ENCODE results near the gene ARAP1. TPM values are rescaled to one million over a fixed set of nuclear protein-coding genes. Genes with fewer than 3 reads are reported as not detected.

The ARAP1 gene
- total RNA-seq, 2 experiments from 2014 or later: 77.4 to 79.6 TPM

DNA sequence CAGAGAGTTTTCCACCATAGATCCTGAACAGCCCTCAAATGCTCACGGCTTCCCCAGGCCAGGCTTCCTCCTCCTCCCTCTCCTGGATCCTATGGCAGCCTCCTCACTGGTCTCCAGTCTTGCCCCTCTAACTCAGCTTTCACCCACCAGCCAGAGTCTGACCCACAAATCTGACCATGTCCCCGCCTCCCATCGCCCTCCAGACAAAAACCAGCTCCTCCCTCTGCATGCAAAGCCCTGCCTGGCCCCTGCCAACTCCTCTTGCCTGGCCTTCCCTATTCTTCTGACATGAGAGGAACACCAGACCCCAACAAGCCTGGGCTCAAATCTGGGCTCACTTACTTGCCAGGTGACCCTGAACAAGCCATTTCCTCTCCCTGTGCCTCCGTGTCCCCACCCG lies 45.6 kb downstream of the ARAP1 start:
- no peak overlapping the region for H3K4me3 Mint-ChIP-seq
- ChIA-PET CTCF (no interaction called here), POLR2A (no interaction called here)
- H3K27ac Mint-ChIP-seq: no peak overlapping the region
- intact Hi-C loops (cut with micrococcal nuclease): no loop called here
- no peaks in the 10 kb centered on the region for H3K4me1 Mint-ChIP-seq (ENCODE audit: low read depth)
- no peak for DNase-seq
- H3K36me3 Mint-ChIP-seq: peaks cover 27% of the 10 kb centered on the region
- H3K9me3 Mint-ChIP-seq: no peaks in the 10 kb centered on the region
- no peaks in the 10 kb centered on the region for H3K27me3 Mint-ChIP-seq

DNA sequence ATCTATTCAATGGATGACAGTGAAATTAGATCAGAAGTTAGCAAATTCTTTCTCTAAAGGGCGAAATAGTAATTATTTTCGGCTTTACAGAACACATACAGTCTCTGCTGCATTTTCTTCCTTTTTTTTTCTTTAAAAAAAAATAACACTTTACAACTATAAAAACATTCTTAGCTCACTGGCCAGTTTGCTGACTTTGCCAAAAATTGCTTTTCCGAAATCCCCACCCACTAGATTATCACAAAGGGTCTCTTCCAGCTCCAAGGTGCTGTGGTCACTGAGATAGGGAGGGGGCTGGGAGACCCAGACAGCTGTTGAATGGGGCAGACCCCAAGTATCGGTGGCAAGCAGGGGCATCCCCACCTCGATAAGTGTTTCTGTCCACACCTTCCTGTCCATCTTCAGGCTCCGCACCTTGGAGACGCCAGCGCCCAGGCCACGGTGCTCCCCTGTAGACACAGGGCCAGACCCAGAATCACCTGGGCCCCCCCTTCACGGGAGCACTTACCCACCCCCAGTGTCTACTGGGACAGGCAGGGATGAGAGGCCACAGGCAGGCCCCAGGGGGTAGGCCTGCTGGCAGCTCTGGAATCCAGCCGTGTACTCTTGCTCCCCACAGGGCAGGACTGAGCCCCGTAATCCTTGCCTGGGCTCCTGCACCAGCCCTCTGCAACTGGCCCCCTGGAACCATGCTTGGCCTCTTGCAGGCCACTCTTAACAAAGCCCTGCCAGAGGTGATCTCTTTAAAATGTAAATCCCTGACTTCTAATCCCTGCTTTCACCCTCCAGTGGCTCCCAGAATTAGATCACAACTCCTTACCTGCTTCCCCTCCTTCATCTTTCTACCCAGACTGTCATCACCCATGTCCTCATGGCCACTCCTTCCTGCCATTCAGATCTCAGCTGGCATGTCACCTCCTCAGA lies 46.5 kb downstream of the ARAP1 start:
- Mint-ChIP-seq H3K4me1 (ENCODE audit: low read depth) (no peaks in the 10 kb centered on the region), H3K27me3 (no peaks in the 10 kb centered on the region), H3K36me3 (peaks cover 29% of the 10 kb centered on the region), H3K27ac (no peak overlapping the region), H3K9me3 (no peaks in the 10 kb centered on the region), H3K4me3 (no peak overlapping the region)
- DNase-seq: no peak
- intact Hi-C loops (cut with micrococcal nuclease): no loop called here
- ChIA-PET CTCF (interaction anchor here (0.7 kb wide), 1 partner anchor 144 kb away, joined by 4 read pairs; no protein-coding TSS in a partner anchor), POLR2A (no interaction called here)

DNA sequence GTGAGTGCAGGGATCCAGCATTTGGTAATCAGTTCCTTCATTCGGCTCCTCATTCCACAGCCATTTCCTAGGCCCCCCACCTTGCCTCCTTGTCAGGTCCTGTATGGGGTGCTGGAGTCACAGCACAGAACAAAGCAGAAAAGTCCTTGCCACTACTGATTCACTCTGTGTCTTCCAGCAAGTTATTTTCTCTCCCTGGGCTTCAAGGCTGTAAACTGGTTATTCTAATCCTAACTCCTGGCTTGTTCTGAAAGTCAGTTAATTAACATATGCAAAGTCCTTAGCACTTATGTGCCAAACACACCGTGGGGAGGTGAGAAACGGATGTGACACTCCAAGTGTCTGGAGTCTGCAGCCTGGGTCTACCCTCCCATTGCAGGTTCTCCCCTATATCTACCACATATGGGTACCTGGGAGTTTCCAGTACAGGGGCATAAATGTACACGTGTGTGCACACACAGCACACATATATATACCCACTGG lies 47.4 kb downstream of the ARAP1 start:
- ChIA-PET CTCF (interaction anchor here (0.7 kb wide), 1 partner anchor 144 kb away, joined by 4 read pairs; no protein-coding TSS in a partner anchor), POLR2A (no interaction called here)
- intact Hi-C loops (cut with micrococcal nuclease): no loop called here
- Mint-ChIP-seq H3K27me3 (no peaks in the 10 kb centered on the region), H3K4me3 (no peak overlapping the region), H3K4me1 (ENCODE audit: low read depth) (no peaks in the 10 kb centered on the region), H3K27ac (no peak overlapping the region), H3K36me3 (peaks cover 34% of the 10 kb centered on the region), H3K9me3 (no peaks in the 10 kb centered on the region)
- no peak for DNase-seq

DNA sequence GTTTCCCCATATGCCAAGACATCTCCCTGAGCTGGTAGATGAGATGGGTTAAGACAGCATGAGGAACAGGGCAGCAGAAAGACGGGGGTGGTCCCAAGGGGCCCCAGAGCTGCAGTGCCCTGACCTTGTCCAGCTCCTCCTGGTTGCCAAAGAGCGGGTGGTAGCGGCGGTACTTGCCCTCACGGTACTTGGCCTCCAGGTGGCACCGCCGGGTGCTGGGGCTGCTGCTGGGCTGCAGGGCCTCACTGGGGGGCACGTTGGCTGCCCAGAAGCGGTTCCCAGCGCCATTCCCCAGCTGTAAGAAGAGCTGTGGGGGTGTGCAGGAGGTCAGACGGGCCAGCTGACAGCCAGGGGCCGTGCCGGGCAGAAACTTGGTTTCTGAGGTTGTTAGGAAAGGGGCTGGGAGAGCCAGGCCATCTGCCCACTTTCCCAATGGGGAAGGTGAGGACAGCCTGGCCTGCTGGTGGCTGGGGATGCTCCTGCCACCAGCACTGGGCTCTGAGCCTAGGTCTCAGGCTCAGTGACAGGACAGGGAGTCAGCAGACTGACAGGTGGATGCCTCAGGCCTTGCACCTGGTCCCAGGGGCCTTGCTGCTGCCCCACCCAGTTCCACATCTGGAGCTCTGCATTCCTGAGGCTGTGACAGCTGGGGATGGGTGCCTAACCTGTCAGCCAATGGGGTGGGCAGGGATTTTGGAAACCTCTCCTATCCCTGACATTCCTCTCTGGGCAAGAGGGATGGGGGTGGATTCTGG lies 48.0 kb downstream of the ARAP1 start:
- Mint-ChIP-seq H3K36me3 (peaks cover 35% of the 10 kb centered on the region), H3K4me1 (ENCODE audit: low read depth) (no peaks in the 10 kb centered on the region), H3K27me3 (no peaks in the 10 kb centered on the region), H3K27ac (no peak overlapping the region), H3K9me3 (no peaks in the 10 kb centered on the region), H3K4me3 (no peak overlapping the region)
- intact Hi-C loops (cut with micrococcal nuclease): no loop called here
- CTCF ChIA-PET: interaction anchor here (1.2 to 1.3 kb wide), 2 partner anchors 20 to 21 kb away, joined by 4 to 5 read pairs; no protein-coding TSS in a partner anchor
- DNase-seq: no peak
- POLR2A ChIA-PET: no interaction called here

DNA sequence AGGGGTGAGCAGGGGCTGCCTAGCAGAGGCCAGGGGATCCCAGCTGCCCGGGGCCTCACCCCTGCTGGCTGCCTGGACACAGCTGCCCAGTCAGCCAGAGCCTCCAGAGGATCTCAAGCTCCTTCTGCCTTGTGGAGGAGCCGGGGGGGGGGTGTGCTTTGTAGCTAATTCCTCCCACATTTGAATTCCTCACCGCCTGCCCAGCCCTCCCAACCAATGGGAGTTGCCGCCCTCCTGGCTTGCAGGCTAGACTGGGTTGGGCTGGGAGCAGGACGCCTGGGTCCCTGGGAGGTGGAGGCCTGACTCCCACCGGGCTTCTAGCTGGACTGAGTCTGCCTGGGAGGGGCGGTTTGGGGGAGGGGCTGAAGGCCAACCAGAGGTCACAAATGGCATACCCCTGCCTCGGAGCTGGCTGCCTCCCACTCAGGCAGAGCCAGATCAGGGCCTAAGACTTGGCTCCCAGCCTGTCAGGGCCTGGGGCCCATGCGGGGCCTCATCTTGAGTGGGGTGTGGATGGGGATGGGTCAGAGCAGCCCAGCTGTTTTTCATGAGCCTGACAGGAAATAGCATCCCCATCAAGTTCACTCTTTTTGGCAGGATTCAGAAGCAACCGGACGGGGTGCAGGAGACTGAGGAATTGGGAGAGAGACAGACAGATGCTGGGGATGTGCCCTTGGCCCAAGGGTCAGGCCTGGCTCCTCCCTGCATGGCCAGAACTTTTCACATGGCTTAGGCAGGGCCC lies 48.8 kb downstream of the ARAP1 start:
- no peak for DNase-seq
- Mint-ChIP-seq H3K27ac (no peak overlapping the region), H3K27me3 (no peaks in the 10 kb centered on the region), H3K9me3 (no peaks in the 10 kb centered on the region), H3K4me1 (ENCODE audit: low read depth) (no peaks in the 10 kb centered on the region), H3K36me3 (peaks cover 37% of the 10 kb centered on the region), H3K4me3 (no peak overlapping the region)
- ChIA-PET CTCF (interaction anchor here (1.2 to 1.3 kb wide), 2 partner anchors 19 to 22 kb away, joined by 4 to 5 read pairs; no protein-coding TSS in a partner anchor), POLR2A (no interaction called here)
- intact Hi-C loops (cut with micrococcal nuclease): no loop called here

DNA sequence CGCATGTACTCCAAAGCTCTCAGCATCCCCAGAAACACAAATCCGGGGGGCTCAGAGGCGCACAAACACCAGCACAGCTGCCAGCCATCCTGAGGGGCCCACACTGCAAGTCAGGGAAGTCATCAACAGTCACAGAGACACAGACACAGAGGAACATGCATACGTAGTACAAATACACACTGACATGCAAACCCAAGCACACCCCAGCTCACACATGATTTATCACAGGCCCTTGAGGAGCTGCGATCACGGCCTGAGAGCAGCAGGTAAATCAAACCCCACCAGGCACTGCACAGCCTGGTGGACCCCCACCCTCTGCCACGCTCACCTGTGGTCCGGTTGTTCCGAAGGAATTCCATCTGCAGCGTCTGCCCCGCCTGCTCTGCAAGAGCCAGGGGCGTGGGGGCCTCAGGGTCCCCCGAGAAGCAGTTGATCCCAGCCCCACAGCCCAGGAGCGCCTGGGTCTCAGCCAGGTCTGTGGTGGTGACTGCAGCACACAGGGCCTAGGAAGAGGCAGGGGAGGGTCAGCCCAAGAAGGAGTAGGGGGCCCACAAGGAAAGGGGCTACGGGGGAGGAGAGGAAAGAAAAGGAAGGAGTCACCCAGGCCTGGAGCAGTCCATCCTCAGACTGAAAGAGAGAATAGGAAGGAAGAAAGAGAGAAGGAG lies 49.5 kb downstream of the ARAP1 start:
- no peaks in the 10 kb centered on the region for H3K4me1 Mint-ChIP-seq (ENCODE audit: low read depth)
- H3K27ac Mint-ChIP-seq: no peak overlapping the region

DNA sequence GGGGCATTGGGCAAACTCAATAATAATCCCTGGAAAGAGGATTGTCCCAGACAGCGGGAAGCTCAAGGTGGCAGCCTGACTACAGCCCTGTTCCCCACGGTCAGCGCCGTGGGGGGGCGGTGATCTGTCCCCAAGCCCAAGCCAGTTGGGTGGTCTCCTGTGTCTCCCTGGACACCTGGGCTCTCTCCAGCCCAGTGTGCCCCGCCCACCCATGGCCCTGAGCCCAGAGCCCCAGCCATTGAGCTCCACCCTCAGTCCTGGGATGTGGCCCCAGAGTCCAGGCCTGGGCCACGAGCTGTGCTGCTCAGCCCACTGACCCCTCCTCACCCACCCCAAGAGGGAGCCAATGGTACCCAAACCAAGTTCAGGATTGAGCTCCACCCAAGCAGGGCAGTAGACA lies 50.1 kb downstream of the ARAP1 start:
- Mint-ChIP-seq H3K36me3 (peaks cover 37% of the 10 kb centered on the region), H3K9me3 (no peaks in the 10 kb centered on the region), H3K4me1 (ENCODE audit: low read depth) (no peaks in the 10 kb centered on the region), H3K27me3 (no peaks in the 10 kb centered on the region), H3K4me3 (no peak overlapping the region), H3K27ac (no peak overlapping the region)
- intact Hi-C loops (cut with micrococcal nuclease): no loop called here
- DNase-seq: no peak
- ChIA-PET CTCF (interaction anchor here (0.9 kb wide), 1 partner anchor 18 kb away, joined by 3 read pairs; no protein-coding TSS in a partner anchor), POLR2A (no interaction called here)

More for the DNA sequence above, 49.5 kb downstream of the ARAP1 start:
- no peak for DNase-seq
- intact Hi-C loops (cut with micrococcal nuclease): no loop called here
- no peaks in the 10 kb centered on the region for H3K9me3 Mint-ChIP-seq
- no peak overlapping the region for H3K4me3 Mint-ChIP-seq
- ChIA-PET POLR2A (no interaction called here), CTCF (interaction anchor here (0.9 to 1.2 kb wide), 2 partner anchors 19 kb away, joined by 3 to 4 read pairs; no protein-coding TSS in a partner anchor)
- H3K27me3 Mint-ChIP-seq: no peaks in the 10 kb centered on the region
- peaks cover 41% of the 10 kb centered on the region for H3K36me3 Mint-ChIP-seq

DNA sequence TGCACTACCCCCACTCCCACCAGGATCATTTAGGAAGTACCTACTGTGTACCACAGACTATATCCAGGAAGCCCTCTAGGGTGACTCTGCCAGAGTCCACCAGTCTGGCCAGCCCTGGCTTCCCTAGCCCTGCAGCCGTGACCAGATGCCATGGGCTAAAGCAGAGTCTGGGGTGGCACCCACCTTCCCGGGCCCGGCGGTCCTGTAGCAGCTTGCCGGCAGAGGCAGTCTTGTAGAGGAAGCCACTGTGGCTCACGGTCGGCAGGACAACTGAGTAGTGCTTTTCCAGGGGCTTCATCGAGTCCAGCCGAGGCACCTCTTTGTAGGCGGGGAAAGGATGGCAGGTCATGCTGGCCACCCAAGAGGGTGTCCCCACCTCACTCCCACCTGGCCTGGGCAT lies 50.7 kb downstream of the ARAP1 start:
- no peaks in the 10 kb centered on the region for H3K27me3 Mint-ChIP-seq
- ChIA-PET CTCF (no interaction called here), POLR2A (no interaction called here)
- H3K4me3 Mint-ChIP-seq: no peak overlapping the region
- H3K27ac Mint-ChIP-seq: no peak overlapping the region
- intact Hi-C loops (cut with micrococcal nuclease): no loop called here
- no peaks in the 10 kb centered on the region for H3K9me3 Mint-ChIP-seq
- DNase-seq: no peak
- peaks cover 34% of the 10 kb centered on the region for H3K36me3 Mint-ChIP-seq
- H3K4me1 Mint-ChIP-seq (ENCODE audit: low read depth): no peaks in the 10 kb centered on the region

DNA sequence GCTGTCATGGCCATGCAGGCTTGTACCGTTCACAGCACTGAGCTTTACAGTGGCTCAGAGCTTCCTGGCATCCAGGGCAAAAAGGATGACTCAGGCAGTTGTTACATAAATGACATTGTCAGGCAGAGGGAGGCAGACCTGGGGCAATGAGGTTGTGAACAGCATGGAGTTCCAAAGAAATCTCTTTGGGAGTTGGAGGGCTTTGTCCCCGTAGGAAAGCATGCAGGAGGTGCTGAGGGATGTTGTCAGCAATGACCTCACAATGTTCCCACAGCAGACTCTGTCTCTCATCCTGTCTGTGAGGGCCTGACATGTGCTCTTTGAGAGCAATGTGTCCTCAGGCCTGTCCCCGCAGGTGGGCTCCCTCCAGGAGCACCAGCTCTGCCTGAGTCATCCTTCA lies 52.1 kb downstream of the ARAP1 start:
- H3K4me1 Mint-ChIP-seq (ENCODE audit: low read depth): no peaks in the 10 kb centered on the region
- ChIA-PET POLR2A (no interaction called here), CTCF (interaction anchor here (1.7 kb wide), 1 partner anchor 16 kb away, joined by 6 read pairs; no protein-coding TSS in a partner anchor)
- H3K9me3 Mint-ChIP-seq: no peaks in the 10 kb centered on the region
- intact Hi-C loops (cut with micrococcal nuclease): no loop called here
- H3K27ac Mint-ChIP-seq: peak overlapping the region; percentile 25
- no peak for DNase-seq
- peaks cover 31% of the 10 kb centered on the region for H3K36me3 Mint-ChIP-seq
- H3K27me3 Mint-ChIP-seq: no peaks in the 10 kb centered on the region
- no peak overlapping the region for H3K4me3 Mint-ChIP-seq

DNA sequence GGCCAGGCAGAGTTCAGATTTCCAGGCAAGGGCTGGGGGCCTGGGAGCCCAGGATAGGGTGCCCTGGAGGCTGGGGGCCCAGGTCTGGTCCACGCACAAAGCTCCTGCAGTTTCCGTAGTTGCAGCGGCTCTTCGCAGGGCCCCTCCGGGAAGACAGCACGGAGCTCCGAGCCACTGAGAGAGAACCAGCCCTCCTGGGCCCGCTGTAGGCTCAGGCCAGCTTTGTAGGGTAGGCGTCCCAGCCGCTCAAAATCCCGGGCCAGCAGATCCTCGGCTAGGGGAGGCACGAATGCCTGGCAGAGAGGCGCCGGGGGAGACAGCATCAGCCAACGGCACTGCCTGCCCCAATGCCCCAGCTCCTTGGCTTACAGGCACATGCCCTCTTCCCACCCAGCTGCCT lies 54.4 kb downstream of the ARAP1 start:
- no peak for DNase-seq
- H3K27ac Mint-ChIP-seq: no peak overlapping the region
- no peaks in the 10 kb centered on the region for H3K4me1 Mint-ChIP-seq (ENCODE audit: low read depth)
- ChIA-PET POLR2A (no interaction called here), CTCF (interaction anchor here (1.5 kb wide), 1 partner anchor 95 kb away, joined by 3 read pairs; no protein-coding TSS in a partner anchor)
- no peaks in the 10 kb centered on the region for H3K27me3 Mint-ChIP-seq
- peaks cover 39% of the 10 kb centered on the region for H3K36me3 Mint-ChIP-seq
- intact Hi-C loops (cut with micrococcal nuclease): no loop called here
- H3K4me3 Mint-ChIP-seq: no peak overlapping the region
- no peaks in the 10 kb centered on the region for H3K9me3 Mint-ChIP-seq

DNA sequence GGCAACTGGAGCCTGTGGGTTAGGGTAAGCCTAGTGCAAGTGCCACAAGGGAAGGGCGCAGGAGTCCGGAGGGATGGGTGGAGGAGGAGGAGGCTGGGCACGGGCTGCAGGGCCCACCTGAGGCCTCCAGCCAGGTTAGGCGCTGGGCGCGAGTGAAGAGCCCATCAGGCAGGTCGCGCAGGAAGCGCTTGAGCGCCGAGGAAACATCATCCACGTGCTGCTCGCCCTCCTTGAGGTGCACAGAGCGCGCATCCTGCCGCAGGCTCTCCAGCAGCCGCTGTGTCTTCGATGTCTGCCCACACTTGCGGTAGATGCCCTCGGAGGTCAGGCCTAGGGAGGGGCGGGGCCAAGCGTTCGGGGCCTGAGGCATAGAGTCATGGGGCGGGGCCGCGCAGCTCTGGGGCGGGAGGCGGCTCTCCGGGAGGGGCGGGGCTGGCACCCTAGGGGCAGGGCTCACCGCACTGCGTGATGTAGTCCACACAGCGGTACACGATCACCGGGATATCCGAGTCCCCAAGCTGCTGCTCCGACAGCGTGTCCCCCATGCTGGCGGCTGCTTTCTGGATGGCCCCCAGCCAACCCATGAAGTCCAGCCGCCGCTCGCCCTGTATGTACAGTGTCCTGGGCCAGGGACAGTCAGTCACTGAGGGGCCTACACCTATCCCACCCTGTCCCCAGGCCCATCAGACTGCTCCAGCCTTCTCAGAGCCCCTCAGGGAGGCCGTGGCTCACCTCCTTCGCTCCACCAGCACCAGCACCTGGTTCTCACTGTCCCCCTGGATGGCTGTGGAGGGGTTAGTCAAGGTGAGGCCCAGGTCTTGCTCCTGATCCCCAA lies 55.1 kb downstream of the ARAP1 start:
- intact Hi-C loops (cut with micrococcal nuclease): no loop called here
- Mint-ChIP-seq H3K27ac (no peak overlapping the region), H3K9me3 (no peaks in the 10 kb centered on the region), H3K4me3 (no peak overlapping the region), H3K4me1 (ENCODE audit: low read depth) (no peaks in the 10 kb centered on the region), H3K36me3 (peaks cover 41% of the 10 kb centered on the region), H3K27me3 (no peaks in the 10 kb centered on the region)
- DNase-seq: no peak
- ChIA-PET CTCF (interaction anchor here (1.5 kb wide), 1 partner anchor 96 kb away, joined by 3 read pairs; no protein-coding TSS in a partner anchor), POLR2A (no interaction called here)

Measured in activated CD4-positive, alpha-beta memory T cell treated with anti-CD3 and anti-CD28 coated beads for 36 hours (primary cell).